NCI-H2227 treated with DMSO at 0.1 percent for 48 hours (cell line): ENCODE data around the gene ARHGEF40.

Experiments
- DNase-seq: peaks from one replicate; lab custom pipeline; 2025; lab: John Stamatoyannopoulos, UW

The ARHGEF40 gene

DNA sequence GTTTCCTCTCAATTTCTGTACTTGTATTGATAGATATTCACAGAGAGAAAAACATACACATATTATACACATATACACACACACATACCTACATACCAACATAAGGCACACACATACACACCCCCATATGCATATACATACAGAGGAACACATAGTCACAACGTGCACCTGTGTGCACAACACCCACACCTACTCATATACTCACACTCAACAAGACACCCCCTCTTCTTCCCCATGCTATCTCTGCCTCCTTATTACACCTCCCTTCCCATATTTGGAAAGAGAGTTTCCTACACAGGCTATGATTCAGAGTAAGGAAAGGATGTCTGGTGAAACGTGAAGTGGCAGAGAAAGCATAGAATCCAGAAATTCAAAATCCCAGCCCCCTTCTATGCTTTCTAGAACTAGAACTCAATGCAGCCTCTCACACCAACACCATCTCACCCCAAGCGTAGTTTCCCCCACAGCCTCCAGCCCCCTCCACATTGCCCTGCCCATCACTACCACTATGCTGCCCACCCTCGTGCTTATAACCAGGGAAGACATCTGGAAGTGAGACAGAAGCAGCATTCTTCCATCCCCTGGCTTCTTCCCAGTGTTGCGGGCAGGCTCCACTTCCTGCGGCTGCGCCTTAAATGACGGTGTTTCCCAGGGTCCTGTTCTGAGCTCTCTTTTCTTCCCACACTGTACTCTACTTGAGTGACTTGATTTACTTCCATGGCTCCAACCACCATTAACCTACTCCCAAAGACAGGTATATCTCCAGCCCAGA, 10.1 kb upstream of the ARHGEF40 start:
- no peak for DNase-seq

DNA sequence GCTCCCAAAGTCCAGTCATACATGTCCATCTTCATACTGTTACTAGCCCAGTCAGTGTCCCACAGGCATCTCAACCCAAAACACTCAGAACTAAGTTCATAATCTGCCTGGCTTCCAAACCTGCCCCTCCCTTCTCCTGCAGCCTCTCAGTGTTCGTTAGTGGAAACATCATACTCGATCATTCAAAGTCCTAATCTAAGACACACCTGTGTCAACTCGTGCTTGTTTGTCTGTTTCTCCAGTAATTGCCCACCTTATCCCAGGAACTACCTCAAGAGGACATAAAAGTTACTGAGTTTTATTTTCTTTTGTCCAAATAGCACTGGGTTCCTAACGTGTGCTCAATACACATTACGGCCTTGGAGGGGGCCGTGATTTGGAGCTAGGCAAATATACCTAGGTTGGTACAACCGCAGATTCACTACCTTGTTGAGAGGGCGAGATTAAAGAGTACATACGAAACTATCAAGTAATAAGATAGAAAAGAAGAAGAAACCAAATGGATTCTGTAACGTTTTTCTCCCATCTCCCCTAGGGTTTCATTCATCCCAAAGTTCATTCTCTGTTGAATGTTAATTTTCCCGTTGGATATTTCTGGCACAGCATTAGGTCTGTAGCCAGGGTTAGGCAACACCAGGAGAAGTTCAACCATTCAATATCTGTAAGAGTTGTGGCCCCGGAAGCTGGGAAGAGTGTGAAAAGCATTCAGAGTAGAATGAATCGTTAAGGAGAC, 9.3 kb upstream of the ARHGEF40 start:
- no peak for DNase-seq

DNA sequence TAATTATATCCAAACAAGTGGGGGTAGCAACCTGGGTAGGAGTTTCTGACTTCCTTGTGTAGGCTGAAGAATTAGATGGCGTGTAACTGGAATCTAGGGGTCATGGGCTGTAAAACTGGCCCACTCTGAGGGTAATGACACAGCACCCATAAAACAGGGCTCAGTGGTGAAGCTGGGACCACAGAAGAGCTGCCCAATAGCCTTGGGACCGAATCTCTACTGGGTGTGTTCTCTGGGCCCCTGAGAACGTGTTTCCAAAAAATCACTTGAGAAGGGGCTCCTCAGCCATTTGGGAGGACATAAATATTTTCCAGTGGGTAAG, 8.8 kb upstream of the ARHGEF40 start:
- DNase-seq, result no peak

DNA sequence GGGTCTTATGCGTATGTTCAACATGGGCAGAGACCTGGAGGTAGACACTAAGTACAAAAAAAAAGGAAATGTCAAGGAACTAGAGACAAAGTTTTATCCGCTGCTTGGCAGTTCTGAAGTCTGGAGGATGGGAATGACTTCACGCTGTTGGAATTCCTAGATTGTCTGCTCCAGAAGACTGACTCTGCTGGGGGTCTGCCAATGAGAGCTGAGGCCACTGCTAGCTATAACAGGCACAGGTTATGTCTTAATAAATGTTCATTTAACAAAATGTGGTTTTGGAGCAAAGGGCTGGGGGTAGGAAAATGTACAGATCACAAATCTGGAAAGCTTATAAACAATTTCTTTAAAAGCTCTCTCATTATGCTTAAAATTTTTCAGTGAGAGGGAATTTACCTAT, 6.6 kb upstream of the ARHGEF40 start:
- no peak for DNase-seq

DNA sequence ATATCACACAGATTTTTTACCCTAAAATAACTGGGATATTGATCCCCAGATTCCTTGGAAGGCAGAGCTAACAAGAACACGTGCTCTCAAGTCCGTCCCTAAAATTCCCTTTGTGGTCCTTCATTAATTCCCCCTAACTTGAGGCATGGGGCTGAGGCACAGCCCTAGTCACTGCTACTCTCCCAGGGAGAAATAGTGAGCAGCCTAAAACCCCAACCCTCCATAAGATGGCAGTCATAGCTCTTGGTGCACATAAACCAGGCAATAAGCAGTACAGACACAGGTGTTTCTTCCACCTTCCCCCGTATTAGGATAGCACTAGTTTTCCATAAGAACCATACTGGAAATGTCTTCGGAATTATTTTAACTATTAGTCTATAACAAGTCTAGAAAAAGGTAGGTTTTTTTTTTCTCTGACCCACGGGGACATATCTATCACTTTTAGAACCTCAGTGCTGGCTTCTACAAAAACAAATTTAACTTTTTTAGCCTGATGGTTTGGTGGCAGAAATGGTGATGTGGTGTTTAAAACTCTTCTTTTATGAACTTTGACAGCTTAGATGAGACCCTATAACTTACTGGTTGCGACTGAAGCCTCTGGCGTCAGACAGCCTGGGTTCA, 3.1 kb upstream of the ARHGEF40 start:
- no peak for DNase-seq

DNA sequence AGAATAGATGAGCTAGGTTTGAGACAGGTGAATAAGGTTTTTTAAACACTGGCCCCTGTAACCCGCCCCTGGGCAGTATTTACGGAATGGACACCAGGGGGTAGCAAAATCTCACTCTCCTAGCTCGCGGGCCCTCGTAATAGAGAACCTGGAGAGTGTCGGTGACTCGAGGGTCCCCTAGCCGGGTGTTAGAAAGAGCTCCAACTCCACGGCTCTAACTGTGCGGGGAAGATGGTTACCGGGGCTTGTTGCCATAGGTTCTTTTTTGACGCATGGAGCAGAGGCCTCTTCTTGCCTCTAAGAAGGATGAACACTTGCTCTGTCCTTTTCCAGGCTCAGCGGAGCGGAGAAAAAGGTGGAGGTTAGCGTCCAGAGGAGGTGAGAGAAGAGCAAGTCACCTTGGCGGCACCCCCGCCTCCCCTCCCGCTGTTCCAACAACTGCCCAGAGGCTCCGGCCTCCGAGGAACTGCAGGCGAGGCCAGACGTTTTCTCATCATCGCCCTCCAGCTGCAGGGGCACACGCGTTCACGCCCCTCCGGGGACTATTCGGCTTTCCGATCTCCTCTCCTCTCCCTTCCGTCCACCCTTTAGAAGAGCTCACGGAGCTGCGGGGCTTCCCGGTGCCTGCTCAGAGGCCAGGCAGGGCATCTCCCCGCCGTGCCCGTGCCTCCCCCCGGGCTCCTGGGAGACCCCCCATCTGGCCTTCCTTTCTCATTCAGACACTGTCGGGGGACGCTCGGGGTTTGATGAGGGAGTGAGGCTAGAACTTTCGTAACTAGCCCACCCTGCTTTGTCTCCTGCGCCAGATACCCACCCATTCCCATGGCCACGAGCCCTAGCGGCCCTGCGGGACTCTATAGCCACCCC, 1.4 kb upstream of the ARHGEF40 start:
- peak; percentile 58 for DNase-seq

DNA sequence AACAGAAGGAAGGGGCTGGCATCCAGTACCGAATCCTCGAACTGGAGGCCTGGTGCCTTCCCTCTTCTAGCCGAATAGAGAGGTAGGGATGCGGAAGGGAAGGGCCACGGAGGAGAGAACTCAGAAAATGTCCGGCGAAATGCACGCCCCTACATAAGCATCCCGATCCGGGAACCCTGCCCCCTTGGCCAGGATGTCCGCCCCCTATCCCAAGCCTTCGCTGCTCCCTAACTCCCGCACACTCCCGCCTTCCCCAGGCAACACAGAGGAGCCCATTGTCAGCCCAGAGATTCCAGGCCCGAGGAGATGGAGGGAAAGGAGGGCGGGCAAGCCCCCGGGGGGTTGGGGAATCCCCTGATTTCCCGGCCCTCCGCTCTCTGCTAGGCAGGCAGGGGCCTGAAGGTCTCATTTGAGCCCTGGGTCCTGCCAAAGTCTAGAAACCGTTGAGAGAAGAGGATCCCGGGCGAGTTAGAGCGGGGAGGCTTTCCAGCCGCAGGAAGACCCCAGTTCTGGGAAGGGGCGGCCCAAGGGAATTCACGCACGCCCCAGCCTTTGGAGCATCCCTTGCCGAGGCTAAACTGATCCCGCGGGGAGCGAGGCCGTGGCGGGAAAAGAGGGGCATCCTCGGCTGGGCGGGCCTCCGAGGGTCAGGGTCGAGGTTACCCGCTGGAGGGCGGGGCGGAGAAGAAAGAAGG, 569 bp upstream of the ARHGEF40 start:
- peak; percentile 52 for DNase-seq

DNA sequence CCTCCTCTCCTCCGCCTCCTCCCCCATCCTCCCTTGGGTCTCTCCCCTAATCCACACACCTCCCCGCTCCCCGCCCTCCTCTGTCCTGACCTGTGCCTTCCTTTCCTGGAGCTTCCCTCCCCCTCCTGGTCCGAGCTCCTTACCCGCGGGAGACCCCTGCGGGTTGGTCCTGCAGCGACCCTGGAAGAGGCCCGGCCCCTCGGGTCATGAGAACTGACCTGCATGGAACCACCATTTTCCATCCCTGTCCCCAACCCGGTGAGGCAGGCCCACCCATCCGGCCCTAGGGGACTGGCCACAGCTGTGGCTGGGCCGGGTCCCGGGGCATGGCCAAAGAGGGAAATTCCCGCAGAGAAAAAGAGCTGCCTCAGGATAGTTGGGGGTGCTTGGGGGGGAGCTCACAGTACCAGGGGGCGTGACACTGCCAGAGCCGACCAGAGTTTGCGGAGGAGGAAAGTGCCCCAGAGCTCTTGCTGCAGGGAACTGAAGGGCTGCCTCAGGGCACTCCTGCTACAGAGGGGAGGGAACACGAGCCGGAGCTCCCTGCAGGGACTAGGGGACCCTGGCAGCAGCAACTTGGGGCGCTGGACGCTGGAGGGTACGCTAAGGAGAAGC, 613 bp downstream of the ARHGEF40 start:
- DNase-seq, result peak; percentile 38

DNA sequence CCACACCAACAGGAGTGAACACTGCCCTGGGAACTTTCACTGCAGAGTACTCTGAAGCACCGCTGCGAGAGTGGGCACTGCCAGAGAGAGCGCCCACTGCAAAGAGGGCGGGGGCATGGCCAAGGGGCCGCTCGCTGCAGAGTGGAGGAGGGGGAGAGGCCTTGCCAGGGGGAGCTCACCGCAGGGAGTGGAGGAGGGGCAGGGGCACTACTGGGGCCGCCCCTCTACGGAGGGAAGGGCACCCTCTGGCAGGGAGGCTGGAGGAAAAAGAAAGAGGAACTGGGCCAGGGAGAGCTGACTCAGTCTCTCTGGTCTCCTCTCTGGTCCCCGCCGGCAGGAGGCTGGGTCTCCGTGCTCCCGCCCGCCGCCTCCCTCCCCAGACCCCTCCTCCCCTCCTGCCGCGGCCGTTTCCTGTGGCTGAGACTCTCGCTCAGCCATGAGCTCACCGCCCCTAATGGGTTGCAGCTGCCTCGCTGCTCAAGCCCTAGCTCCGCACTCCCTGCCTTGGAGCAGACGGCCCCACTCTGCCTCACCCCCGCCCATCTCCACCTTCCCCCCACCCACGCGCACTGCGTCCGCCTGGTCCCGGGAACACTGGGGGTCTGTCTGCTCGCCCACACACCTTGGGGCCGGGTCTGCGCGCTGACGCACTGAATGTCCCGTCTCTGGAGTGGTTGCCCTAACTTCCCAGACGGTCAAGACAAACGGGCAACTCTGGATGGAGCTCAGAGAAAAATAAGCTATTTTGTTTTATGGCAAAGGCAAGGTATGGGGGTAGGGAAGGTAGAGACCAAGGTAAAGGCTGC, 1.3 kb downstream of the ARHGEF40 start:
- DNase-seq, result peak; percentile 80

DNA sequence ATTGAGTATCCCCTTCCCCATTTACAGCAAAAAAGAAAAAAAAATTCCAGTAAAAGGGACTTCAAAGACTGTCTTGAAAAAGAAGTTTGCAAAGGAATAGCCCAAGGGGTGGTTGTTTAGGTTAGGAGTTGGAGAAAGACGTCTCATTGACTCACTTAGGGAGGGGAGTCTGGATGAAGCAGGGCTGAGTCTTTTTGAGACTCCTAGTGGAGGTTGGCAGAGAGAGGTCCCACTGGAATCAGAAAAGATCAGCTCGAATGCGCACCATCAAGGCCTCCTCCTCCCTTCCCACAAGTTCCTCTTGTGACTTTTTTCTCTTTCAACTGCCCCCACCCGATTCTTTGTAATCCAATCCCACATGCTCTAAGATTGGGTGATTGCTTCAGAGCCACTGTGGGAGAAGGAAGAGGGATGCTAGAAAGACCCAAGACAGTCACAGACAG, 1.9 kb downstream of the ARHGEF40 start:
- no peak for DNase-seq

DNA sequence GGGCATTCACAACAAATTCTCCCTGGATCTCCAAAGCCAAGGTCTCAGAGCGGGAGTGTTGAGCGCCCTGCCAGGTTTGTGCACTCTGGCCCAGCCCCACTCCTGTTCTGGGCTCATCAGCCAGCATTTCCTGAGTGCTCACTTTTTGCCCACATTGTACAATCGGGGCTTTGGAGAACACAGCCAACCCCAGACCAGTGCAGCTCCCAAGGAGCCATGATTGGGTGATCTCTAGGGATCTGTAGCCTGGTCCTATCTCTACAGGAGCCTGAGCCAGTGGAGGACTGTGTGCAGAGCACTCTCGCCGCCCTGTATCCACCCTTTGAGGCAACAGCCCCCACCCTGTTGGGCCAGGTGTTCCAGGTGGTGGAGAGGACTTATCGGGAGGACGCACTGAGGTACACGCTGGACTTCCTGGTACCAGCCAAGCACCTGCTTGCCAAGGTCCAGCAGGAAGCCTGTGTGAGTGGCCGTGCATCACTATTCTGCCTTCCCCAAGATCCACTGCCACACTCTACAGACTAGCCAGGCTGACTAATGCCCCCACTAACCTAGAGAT, 2.8 kb downstream of the ARHGEF40 start:
- DNase-seq, result no peak

DNA sequence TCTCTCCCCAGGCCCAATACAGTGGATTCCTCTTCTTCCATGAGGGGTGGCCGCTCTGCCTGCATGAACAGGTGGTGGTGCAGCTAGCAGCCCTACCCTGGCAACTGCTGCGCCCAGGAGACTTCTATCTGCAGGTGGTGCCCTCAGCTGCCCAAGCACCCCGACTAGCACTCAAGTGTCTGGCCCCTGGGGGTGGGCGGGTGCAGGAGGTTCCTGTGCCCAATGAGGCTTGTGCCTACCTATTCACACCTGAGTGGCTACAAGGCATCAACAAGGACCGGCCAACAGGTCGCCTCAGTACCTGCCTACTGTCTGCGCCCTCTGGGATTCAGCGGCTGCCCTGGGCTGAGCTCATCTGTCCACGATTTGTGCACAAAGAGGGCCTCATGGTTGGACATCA, 3.8 kb downstream of the ARHGEF40 start:
- DNase-seq, result no peak

DNA sequence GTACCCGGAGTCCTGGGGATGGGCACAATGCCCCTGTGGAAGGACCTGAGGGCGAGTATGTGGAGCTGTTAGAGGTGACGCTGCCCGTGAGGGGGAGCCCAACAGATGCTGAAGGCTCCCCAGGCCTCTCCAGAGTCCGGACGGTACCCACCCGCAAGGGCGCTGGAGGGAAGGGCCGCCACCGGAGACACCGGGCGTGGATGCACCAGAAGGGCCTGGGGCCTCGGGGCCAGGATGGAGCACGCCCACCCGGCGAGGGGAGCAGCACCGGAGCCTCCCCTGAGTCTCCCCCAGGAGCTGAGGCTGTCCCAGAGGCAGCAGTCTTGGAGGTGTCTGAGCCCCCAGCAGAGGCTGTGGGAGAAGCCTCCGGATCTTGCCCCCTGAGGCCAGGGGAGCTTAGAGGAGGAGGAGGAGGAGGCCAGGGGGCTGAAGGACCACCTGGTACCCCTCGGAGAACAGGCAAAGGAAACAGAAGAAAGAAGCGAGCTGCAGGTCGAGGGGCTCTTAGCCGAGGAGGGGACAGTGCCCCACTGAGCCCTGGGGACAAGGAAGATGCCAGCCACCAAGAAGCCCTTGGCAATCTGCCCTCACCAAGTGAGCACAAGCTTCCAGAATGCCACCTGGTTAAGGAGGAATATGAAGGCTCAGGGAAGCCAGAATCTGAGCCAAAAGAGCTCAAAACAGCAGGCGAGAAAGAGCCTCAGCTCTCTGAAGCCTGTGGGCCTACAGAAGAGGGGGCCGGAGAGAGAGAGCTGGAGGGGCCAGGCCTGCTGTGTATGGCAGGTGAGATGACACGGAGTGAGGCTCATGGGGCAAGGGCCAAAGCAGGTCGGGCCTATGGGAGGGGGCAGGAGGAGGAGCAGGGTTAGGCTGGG, 4.5 kb downstream of the ARHGEF40 start:
- DNase-seq, result no peak

DNA sequence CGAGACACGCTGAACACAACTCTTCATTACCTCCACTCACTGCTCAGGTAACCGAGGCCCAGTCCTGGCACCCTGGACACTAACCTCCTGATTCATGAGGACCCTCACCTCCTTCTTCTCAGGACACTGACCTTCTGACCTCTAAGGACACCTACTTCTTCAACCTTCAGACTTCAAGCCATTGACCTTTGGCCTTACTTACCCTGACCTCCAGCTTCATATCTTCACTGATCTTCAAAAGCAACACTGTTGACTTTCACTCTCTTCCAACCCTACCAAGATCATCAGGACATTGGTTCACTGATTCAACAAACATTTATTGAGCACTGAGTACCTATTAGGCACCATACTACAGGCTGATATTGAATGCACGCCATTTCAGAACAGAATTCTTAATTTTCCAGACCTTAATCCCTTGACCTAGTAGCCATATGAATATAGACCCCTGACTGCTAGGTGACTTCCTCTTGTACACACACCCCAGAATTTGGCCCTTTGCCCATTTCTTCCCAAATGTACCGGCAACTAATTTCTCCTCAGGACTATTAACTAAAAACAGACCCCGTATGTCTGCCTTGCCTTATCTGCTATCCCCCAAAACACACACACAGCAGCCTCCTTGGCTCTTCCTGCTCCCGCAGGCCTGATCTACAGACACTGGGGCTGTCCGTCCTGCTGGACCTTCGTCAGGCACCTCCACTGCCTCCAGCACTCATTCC, 5.8 kb downstream of the ARHGEF40 start:
- no peak for DNase-seq

DNA sequence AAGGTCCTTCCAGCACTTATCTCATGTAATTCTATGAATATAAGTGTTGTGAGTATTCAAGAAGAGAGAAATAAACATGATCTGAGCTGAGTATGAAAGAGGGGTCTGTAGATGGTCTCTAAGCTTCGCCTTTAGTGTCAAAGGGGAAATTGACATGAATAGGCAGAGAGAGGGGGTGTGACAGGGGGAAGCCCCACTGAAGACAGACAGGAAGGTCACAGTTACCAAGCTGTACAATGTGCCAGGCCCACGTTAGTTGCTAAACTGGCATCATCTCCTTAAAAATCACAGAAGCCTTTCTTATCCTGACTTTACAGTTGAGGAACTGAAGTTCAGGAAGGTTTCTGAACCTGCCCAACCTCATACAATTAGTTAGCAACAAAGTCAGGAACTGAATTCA, 7.6 kb downstream of the ARHGEF40 start:
- DNase-seq, result no peak

DNA sequence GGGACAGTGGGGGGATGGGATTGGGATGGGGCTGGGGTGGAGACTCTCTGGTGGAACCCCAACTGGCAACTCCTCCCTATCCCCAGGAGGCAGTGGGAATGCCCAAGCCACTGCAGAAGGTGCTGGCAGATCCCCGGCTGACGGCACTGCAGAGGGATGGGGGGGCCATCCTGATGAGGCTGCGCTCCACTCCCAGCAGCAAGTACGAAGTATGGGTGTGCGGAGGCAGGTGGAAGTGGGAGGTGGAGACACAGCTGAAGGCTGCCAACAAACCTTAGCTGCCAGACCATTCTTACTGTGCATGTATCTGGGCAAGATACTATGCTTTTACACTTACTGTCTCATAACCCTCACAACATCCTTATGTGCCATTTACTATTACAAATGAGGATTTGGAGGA, 8.2 kb downstream of the ARHGEF40 start:
- no peak for DNase-seq

DNA sequence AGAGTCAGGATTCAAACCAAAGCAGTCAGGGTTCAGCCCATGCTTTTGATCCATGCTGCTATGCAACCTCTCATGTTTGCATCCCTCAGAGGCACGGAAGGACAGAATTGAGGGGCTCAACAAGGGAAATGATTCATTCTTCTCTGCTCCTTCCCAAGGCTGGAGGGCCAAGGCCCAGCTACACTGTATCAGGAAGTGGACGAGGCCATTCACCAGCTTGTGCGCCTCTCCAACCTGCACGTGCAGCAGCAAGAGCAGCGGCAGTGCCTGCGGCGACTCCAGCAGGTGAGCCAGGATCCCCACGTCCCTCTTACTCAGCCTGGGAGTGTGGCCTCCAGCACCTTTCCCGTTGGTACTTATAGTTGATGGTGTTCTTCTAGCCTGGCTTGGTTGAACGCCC, 8.6 kb downstream of the ARHGEF40 start:
- no peak for DNase-seq

DNA sequence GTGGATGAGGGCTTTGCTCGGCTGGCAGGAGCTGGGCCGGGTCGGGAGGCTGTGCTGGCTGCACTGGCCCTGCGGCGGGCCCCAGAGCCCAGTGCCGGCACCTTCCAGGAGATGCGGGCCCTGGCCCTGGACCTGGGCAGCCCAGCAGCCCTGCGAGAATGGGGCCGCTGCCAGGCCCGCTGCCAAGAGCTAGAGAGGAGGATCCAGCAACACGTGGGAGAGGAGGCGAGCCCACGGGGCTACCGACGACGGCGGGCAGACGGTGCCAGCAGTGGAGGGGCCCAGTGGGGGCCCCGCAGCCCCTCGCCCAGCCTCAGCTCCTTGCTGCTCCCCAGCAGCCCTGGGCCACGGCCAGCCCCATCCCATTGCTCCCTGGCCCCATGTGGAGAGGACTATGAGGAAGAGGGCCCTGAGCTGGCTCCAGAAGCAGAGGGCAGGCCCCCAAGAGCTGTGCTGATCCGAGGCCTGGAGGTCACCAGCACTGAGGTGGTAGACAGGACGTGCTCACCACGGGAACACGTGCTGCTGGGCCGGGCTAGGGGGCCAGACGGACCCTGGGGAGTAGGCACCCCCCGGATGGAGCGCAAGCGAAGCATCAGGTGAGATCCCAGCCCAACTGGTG, 11.5 kb downstream of the ARHGEF40 start:
- DNase-seq, result no peak
